Thyroid gland (tissue), 4 donors: Measurements from ENCODE around the gene CDH18.
"Not testable (repeated sequence)": the region's sequence is repeated elsewhere in the genome, so short reads cannot be mapped to it uniquely, and the experiment has no call there.

Source experiments
- CTCF ChIP-seq, 6 experiments: fragments of 200-600 bp in 3 of 6; fragments of 450-650 bp in 3 of 6; sonication (generic) in 3 of 6; IDR thresholded peaks; one replicate each; pipeline ENCODE4 v1.5.1; 2016 to 2019; ENCODE audit warnings: antibody characterized with exemption in 6 of 6, mild to moderate bottlenecking in 2 of 6, inconsistent platforms in 1 of 6, moderate library complexity in 1 of 6
- POLR2A ChIP-seq, 2 donors: fragments of 450-650 bp; IDR thresholded peaks; one replicate each; pipeline ENCODE4 v1.6.1; 2017; ENCODE audit warnings: antibody characterized with exemption in 2 of 2, mild to moderate bottlenecking in 2 of 2, moderate library complexity in 1 of 2

DNA sequence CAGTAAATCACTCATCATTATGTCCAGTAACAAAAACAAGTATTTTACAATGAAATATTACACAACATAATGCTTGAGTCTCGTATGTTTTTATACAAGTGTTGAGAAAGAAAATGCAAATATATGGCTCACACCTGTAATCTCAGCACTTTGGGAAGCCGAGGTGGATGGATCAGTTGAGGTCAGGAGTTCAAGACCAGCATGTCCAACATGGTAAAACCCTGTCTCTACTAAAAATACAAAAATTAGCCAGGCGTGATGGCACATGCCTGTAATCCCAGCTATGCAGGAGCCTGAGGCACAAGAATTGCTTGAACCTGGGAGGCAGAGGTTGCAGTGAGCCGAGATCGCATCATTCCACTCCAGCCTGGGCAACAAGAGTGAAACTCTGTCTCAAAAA lies 211.1 kb downstream of the CDH18 start:
- TF ChIP-seq CTCF, POLR2A (IDR thresholded peaks at IDR 0.05): not testable (repeated sequence)
